Measurements from ENCODE around the gene CUL2.
"Not testable (repeated sequence)": the region's sequence is repeated elsewhere in the genome, so short reads cannot be mapped to it uniquely, and the experiment has no call there.

The CUL2 gene

DNA sequence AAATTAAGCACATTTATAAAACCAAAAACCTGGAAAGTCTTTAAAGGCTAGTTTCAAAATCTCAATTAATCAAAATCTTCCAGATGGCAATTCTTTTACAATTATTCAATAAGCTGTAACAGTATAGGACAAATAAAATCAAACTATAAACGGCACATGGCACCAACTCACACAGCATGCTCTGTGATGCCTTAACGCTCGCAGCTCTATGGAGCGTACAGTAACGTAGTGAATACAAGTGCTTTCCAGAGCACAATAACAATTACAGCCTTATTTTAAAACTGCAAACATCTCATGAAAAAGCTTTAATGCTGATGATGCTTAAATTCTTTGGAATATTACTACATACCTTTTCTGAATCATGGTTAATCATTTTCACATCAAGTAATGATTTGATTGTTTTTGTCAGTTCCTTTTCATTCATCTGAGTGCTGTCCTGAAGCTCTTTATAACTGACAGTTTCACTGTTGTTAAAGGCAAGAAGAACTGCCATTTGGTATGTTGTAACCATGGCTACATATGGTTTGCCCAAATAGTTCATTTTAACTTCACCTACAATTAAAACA lies 74.2 kb downstream of the CUL2 start:
- DNase-seq = no peak

DNA sequence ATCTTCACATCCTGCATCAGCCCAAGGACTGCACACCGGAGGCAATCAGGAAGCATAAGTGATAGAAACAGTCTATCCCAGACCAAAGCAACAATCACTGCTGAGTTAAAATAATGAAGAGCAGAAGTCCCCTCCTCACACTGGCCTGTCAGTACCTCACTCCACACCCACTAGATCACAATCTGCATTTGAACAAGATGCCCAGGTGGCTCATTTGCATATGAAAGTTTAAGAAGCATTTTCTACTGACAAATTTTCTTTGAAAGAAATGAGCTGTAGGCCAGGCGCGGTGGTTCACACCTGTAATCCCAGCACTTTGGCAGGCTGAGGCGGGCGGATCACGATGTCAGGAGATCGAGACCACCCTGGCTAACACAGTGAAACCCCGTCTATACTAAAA lies 77.4 kb downstream of the CUL2 start:
- no peak for DNase-seq

DNA sequence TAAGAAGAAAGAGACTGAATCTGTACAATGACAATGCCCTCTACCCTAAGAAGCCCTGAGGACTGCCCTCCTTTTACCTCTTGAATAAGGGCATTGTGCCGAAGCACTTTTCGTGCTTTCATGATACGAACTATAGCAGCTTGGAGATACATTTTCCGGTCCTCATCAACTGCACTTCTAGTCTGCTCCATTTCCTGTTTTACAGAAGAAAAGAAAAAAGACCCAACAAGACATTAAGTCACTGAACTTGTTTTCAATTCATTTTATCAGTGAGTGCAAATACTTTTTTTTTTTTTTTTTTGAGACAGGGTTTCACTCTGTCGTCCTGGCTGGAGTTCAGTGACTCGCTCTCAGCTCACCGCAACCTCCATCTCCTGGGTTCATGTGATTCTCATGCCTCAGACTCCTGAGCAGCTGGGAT lies 78.4 kb downstream of the CUL2 start:
- DNase-seq = no peak

DNA sequence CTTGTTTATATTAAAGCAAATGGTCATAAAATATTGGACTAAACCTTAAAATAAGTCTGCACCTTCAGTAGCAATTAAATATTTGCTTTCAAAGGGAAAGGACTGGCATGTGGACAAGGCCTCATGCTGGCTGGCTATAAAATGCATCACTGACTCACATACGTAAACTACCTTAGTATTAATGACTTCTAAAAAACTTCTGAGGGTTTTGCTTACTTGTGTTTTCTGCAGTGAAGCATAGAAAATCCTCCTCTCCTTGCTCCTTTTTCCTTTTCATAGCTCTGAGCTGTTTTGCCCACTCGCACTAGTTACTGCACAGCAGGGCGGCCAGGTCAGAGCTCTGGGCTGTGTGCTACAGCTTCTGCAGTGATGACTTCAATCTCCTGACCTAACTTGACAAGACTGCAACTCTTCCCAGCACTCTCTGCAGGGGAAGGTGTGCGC lies 82.3 kb downstream of the CUL2 start:
- DNase-seq = no peak

DNA sequence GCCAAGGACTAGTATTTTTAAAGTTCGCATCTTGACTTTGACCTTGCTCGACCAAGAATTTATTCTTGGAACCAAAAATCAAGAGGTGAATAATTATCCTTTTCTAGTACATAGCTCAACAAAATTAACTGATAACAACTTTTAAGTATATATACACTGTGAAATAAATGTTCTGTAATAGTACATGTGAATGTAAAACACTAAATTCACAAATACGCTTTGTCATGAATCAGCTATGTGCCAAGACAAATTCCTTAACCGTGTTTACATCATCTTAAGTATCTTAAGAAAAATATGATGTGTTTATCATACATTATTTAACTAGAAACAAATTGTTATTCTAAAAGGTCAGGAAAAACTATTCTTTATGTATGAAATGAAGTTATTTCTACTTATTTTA lies 83.3 kb downstream of the CUL2 start:
- DNase-seq = no peak

DNA sequence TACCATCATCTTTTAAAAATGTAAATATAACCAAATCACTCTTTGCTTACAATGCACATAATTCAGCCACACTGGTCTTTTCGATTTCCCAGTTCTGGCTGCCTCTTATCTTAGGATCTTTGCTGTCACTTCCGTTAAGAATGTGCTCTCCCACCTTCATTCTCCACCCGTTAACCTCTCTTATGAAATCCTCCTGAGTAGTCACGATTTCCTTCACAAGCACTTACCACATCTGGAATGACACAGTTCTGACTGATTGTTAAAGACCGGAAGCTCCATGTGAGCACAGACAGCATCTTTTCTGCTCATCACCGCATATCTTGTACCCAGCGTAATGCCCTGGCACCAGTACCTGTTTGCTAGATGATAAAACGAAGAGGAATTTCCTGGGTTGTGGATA lies 84.3 kb downstream of the CUL2 start:
- DNase-seq = peak; percentile 21

DNA sequence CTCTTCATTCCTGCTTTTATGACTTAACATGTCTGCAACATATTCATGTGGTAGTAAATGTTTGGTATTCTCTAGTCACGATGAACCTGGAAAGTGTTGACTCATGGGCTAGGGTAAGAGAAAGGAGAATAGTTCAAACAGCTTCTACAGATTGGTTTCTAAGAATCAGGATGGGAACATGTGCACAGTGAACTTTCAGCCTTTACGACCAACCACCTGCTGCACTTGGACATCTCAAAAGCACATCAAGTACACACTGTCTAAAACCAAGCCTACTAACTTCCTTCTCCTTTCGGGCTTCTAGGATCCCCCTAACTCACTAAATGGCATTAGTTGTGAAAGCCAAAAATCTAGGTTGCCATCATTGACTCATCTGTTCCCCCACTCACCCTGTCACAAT lies 85.5 kb downstream of the CUL2 start:
- peak; percentile 3 for DNase-seq

DNA sequence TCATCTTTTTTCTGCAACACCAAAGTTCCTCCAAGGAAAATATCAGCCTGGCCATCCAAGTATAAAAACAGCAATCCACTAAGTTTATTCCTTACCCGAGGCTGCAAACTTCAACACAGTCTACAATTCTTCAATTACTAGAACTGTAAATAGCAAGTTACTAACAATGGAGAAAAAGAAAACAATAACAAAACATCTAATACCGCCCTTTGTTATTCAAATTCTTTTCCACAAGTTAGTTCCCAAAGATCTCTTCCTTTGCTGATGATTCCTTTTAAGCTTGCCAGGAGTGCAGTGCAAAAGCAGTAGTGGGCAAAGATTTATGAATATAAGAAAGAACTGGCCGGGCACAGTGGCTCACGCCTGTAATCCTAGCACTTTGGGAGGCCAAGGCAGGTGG lies 86.2 kb downstream of the CUL2 start:
- no peak for DNase-seq

DNA sequence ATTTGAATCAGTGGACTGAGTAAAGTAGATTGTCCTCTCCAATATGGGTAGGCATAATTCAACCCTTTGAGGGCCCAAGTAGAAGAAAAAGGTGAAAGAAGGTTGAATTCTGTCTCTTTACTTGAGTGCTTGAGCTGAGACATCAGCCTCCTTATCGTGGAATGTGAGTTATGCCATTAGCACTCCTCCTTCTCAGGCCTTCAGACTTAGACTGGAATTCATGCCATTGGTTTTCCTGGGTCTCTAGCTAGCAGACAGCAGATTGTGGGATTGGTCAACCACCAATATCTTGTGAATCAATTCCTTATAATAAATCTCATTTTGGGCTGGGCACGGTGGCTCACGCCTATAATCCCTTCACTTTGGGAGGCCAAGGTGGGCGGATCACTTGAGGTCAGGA lies 89.2 kb downstream of the CUL2 start:
- no peak for DNase-seq

DNA sequence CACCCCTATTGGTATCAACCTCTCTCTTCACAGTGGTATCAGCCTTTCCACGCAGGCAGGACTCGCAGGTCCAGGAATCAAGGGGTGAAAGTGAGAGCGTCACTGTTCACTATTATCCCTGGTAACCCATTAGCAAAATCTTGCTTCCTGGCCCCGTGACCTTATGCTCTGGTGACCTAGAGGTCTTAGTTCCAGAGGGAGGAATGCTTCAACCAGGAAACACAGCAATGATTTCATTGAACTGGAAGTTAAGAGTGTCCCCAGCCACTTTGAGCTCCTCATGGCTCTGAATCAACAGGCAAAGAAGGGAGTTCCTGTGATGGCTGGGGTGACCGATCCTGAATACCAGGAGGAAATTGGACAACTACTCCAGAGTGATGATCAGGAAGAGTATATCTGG lies 90.6 kb downstream of the CUL2 start:
- DNase-seq = no peak

DNA sequence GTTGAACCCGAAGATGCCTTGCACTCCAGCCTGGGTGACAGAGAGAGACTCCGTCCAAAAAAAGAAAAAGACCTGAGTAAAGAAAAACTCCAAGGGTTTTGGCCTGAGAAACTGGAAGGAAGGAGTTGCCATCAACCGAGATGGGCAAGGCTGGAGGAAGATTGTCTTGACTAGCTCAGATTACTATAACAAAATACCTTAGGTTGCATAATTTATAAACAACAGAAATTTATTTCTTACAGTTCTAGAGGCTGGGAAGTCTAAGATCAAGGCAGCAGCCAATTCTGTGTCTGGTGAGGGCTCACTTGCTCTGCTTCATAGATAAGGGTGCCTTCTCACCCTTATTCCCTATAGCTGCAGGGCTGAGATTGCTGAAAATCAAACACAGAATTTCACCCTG lies 91.2 kb downstream of the CUL2 start:
- DNase-seq = no peak

DNA sequence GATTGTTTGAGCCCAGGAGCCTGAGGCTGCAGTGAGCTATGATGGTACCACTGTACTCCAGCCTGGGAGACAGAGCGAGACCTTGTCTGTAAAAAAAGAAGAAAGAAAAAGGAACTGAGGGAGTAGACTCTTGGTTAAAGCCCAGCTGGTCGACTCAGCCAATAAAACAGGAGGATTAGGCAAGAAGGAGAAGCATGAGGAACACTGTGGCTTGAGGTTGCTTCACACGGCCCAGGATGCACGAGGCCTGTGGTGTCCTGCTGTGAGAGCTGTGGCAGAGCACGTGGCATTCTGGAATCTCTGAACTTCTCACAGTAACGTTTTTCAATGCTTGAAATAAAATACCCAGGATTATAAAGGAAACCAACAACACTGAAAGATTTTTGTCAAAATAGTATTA lies 93.3 kb downstream of the CUL2 start:
- peak; percentile 79 for DNase-seq

DNA sequence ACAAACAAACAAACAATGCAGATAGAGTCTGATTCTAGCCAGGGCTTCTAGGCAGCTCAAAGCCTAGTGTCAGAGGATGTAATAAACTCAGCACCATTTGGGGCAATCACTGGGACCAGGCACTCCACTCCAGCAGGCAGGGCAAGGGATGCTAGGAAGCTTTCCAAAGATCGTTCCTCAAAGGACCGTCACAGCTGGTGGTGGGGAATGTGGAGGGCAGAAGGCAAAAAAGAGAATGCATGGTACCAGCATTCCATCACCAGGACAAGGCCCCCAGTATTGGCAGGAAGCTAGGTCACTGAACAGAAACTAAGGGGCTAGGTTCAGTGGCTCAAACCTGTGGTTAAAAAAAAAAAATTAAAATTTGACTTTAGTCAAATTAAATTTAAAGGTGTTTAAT lies 94.2 kb downstream of the CUL2 start:
- DNase-seq = no peak

DNA sequence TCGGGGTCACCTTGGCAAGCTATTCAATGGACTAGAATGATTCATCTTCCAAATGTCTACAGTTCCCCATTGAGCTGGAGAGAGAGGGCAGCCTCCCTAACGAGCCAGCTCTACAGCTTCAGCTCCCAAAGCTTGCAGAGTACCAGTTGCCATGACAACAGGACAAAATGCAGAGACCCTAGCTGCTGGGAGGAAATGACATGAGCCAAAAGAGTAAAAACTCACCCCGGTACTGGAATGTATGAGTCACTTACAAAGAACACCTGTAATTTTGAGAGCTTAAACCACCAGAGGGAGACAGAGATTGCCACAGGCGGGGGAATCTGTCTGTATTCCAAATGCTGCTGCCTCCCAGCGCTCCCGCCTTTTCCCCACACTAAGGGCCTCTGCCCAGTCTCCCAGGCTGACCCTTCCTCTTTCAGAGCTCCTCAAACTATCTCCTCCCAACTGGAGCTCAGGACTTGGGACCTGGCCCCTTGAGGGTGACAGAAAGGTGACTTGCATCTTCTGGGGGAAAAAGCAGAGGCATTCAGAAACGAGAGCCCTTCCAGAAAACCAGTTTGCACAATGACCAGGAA lies 95.5 kb downstream of the CUL2 start:
- no peak for DNase-seq

DNA sequence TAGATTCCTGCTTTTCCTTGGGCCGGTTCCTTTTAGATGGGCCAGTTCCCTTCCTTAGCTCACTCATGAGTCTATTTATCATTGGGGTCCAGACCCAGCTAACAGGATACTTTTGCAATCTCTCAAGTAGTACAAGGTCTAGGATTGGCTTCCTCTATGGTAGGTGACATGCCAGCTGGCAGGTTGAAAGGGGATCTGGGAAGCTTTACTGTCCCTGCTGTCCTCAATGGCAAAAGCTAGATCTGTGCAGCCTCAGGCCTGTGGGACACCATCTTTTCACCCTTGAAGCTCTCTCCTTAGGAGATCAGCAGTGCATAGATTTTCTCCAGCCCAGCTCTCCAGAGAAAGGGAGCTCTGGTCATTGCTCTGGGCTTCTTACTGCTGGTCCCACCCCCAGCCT lies 96.4 kb downstream of the CUL2 start:
- no peak for DNase-seq

DNA sequence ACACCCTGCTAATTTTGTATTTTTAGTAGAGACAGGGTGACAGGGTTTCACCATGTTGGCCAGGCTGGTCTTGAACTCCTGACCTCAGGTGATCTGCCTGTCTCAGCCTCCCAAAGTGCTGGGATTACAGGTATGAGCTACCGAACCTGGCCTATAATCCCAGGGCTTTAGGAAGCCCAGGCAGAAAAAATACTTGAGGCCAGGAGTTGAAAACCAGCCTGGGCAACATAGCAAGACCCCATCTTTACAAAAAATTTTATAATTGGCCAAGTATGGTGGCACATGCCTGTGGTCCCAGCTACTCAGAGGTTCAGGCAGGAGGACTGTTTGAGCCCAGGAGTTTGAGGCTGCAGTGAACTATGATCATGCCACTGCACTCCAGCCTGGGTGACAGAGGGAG lies 99.0 kb downstream of the CUL2 start:
- DNase-seq = not testable (repeated sequence)

DNA sequence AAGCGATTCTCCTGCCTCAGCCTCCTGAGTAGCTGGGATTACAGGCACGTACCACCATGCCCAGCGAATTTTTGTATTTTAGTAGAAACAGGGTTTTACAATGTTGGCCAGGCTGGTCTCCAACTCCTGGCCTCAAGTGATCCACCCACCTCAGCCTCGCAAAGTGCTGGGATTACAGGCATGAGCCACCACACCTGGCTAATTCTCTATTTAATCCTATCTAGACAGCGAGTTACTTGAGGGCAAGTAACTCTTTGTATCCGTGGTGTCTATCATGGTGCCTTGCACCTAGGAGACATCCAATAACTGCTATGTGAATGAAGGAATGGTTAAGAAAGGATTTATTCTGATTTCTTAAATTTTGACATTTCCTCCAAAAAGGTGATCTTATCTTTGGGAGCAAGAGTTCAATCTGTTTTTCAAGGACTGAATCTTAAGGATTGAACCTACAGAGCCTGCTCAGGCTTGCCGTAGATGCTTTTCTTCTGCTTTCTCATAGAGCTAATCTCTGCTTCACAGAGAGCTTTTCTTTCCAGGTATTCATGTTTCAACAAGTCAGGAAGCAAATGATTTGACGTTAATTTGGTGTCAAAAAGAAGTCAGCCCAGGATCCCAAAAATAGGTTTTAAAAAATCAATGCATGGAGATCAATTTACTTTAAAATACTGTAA lies 101.6 kb downstream of the CUL2 start:
- DNase-seq = no peak

DNA sequence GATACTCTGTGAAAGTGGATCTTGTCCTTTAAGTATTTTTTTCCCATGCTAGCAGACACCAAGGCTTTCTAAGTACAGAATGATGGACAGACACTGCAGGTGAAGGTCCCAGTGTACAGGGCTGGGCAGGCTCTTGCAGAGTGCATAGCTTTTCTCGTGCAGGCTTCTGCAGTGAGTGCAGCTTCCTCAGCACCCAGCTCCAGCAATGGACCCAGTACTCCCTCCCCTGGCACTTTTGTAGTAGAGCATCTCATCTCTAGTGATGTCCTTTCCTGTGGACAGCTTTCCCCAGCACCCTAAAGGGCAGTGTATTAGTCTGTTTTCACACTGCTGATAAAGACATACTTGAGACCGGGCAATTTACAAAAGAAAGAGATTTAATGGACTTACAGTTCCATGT lies 104.3 kb downstream of the CUL2 start:
- no peak for DNase-seq

DNA sequence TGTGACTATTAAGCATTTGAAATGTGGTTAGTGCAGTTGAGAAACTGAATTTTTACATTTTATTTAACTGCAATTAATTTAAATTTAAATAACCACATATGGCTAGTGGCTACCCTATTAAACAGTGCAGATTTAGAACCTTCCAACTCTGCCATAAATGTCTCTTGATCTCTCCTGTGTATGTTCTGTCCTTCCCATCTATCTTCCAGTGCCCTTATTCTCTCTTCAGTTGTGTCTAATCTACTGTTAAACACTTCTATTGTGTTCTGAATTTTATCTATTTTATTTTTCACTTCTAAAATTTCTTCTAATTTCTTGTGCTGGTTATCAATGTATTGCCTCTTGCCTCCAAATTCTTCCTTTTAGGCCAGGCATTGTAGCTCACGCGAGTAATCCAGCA lies 105.0 kb downstream of the CUL2 start:
- DNase-seq = no peak

DNA sequence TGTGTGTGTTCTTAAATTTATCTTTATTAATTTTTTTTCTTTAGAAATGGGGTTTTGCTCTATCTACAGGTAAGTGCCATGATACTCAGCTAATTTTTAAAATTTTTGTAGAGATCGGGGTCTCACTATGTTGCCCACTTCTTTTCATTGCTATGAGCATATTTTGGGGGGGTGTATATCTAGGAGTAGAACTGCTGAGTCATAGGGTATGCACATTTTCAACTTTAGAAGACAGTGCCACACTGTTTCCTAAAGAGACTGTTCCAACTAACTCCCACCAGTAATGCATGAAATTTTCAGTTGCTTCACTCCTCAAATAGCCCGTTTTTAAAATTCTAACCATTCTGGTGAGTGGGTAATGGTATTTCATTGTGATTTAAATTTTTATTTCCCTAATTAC lies 108.3 kb downstream of the CUL2 start:
- DNase-seq = no peak

DNA sequence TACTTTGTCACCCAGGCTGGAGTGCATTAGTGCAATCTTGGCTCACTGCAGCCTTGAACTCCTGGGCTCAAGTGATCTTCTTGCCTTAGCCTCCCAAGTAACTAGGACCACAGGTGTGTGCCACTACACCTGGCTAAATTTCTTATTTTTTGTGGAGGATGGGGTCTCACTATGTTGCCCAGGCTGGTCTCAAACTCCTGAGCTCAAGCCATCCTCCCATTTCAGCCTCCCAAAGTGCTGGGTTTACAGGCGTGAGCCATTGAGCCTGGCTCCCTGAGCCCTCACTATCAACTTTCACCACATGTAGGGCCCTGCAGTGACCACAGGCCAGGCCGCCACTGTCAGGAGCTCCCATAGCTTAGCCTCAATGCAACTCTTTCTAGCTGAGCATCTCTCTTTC lies 110.2 kb downstream of the CUL2 start:
- DNase-seq = no peak

DNA sequence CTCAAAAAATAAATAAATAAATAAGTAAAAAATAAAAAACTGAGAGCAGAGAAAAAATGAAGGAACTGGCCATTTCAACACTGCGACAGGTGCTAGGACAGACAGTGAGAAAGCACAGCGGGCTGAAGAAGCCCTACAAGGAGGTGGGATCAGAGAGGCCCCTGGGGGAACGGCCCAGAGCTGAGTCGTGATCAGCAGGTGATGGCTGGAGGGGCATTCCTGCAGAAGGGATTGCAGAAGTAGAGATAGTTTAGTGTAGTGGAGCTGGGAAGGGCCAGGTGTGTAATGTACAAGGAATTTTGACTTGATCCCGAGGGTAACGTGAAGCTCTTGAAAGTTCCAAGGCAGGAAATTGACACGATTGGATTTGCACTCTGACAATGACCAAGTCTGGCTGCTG lies 112.1 kb downstream of the CUL2 start:
- DNase-seq = no peak

DNA sequence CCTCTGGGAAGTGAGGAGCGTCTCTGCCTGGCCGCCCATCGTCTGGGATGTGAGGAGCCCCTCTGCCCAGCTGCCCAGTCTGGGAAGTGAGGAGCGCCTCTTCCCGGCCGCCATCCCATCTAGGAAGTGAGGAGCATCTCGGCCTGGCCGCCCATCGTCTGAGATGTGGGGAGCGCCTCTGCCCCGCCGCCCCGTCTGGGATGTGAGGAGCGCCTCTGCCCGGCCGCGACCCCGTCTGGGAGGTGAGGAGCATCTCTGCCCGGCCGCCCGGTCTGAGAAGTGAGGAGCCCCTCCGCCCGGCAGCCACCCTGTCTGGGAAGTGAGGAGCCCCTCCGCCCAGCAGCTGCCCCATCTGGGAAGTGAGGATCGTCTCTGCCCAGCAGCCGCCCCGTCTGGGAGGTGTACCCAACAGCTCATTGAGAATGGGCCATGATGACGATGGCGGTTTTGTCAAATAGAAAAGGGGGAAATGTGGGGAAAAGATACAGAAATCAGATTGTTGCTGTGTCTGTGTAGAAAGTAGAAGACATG lies 113.7 kb downstream of the CUL2 start:
- DNase-seq = not testable (repeated sequence)

DNA sequence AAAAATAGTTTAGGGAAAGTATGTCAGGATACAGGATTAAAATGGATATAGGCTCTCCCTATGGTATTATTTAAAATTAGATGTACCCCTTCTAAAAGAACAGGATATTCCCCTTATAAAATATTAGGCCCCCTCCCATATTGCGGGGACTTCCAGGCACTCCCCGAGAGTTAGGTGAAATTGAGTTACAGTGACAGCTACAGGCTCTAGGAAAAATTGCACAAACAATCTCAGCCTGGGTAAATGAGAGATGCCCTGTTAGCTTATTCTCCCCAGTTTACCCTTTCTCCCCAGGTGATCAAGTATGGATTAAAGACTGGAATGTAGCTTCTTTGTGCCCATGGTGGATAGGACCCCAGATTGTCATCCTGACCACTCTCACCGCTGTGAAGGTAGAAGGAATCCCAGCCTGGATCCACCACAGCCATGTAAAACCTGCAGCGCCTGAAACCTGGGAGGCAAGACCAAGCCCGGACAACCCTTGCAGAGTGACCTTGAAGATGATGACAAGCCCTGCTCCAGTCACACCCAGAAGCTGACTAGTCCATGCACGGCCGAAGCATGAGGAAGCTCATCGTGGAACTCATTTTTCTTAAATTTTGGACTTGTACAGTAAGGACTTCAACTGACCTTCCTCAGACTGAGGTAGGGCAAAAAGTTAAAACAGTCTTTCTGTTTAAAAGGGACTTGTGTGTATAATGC lies 115.6 kb downstream of the CUL2 start:
- not testable (repeated sequence) for DNase-seq

All from suppressor macrophage treated with lipopolysaccharide for 4 hours (primary cell).